Airway epithelial cell (primary cell): ENCODE results near the gene VMA21. TPM values are rescaled to one million over a fixed set of nuclear protein-coding genes. Genes with fewer than 3 reads are reported as not detected.

Experiments used
- total RNA-seq: library from RNA; depleted of rRNA; stranded (reverse); fragments of >200 nt; gene quantifications from 2 replicates; pipeline ENCODE4 v1.2.3, GENCODE V29; 2015

The VMA21 gene, protein sequence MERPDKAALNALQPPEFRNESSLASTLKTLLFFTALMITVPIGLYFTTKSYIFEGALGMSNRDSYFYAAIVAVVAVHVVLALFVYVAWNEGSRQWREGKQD
- 29.9 and 41.0 TPM in 2 replicates for total RNA-seq

DNA sequence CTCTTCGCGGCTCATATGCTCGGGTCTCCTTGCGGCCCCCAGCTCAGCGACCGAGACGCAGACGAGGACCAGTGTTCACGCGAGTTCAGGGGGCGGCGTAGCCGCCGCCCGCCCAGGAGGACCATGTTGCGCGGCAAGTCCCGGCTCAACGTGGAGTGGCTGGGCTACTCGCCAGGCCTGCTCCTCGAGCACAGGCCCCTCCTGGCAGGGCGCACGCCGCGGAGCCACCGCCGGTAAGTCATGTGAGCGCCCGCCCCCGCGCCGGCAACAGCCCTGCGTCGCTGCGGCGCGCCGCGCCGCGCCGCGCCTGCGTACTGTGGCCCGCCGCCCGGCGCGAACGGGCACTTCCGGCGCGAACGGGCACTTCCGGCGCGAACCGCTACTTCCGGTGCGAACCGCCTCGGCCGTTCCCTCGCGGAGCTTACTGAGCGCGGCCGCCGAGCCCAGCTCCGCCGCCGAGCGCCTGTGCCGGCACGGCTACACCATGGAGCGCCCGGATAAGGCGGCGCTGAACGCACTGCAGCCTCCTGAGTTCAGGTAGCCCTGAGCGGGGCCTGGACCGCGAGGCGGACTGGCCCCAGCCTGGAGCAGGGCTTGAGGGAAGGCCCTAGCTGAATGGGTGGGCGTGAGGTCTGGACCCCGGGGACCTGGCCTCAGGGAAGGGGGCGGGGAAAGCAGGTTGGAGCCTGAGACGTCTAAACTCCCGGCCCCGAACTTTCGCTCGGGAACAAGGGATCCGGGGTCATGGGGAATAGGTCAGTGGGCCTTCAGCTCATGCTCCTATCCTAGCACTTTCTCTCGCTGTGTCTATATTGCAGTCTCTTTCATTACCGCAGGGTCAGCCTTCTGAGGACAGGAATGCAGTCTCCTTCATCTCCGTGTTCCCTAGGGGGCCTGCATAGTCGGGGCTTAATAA, at the start of gene VMA21:
Gene VMA21, plus strand, starts transcription at position 382 of the 916 bp plus-strand sequence. Its CDS starts 103 bp downstream, at position 485.

Other genes starting within 250 kb of the VMA21 start
- gene GPR50, start 220.6 kb upstream of the VMA21 start, total RNA-seq, result not detected in 2 replicates
- gene PASD1, start 166.5 kb downstream of the VMA21 start, total RNA-seq, result not detected in 2 replicates